ENCODE measurements around the gene ROR1.

ROR1 gene

GRCh38 chr1:63920154-63921117, 146.6 kb downstream of the ROR1 start:
- peak; percentile 38 for TF ChIP-seq CTCF (IDR thresholded peaks at IDR 0.05; ENCODE audit: low read depth, low read length, missing control alignments)
- no peak overlapping the region for H3K4me3 ChIP-seq (replicated peaks; ENCODE audit: low read depth, low read length)
- DNase-seq (ENCODE audit: extremely low read depth, low read depth): peak; percentile 72

GRCh38 chr1:63921359-63921758, 147.5 kb downstream of the ROR1 start:
- no peak for DNase-seq (ENCODE audit: extremely low read depth, low read depth)
- H3K4me3 ChIP-seq (replicated peaks; ENCODE audit: low read depth, low read length): no peak overlapping the region
- TF ChIP-seq CTCF (IDR thresholded peaks at IDR 0.05; ENCODE audit: low read depth, low read length, missing control alignments): no peak

- no peak overlapping the region for H3K4me3 ChIP-seq (replicated peaks; ENCODE audit: low read depth, low read length)
- no peak for TF ChIP-seq CTCF (IDR thresholded peaks at IDR 0.05; ENCODE audit: low read depth, low read length, missing control alignments)
- no peak for DNase-seq (ENCODE audit: extremely low read depth, low read depth)
These were observed 148.0 kb downstream of the ROR1 start for GRCh38 chr1:63921802-63922201.

DNA sequence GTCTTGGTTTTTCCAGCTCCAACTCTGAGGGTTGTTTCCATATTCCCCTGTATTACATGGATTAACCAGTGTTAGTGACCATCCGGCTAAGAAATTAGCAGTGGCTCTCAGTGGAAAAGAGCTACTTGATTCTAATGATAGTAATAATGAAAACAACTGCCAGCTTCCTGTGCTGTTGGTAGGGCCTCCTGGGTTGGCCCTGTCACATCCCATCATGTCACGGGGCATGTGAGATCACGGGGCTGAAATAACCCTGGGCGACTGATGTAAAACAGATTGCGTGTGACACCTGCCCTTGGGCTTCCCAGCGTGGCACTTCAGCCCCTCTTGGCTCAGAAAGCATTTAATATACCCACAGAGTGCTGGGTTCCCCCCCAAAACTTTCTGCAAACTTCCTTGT, 149.0 kb downstream of the ROR1 start:
- no peak for TF ChIP-seq CTCF (IDR thresholded peaks at IDR 0.05; ENCODE audit: low read depth, low read length, missing control alignments)
- H3K4me3 ChIP-seq (replicated peaks; ENCODE audit: low read depth, low read length): no peak overlapping the region
- DNase-seq (ENCODE audit: extremely low read depth, low read depth): no peak

- DNase-seq (ENCODE audit: extremely low read depth, low read depth): no peak
- TF ChIP-seq CTCF (IDR thresholded peaks at IDR 0.05; ENCODE audit: low read depth, low read length, missing control alignments): no peak
These were observed 149.5 kb downstream of the ROR1 start for GRCh38 chr1:63923302-63923701.

DNA sequence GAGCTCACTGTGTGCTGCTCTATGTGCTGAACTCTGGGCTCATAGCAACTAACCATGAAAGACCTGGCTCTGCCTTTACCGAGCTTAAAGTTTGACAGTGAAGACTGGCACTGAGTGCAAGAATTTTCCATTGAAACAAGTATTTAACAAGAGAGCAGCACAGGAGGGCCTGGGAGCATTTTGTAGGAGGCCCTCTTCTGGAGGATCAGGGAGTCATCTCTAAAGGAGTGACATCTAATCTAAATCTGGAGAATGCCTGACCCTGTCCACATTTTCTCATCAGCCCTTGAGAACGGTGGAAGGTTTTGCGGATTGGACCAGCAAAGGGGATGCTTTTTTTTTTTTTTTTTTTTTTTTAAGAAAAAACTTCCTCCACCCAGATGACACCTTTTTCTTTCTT, 150.8 kb downstream of the ROR1 start:
- H3K4me3 ChIP-seq (replicated peaks; ENCODE audit: low read depth, low read length): no peak overlapping the region
- TF ChIP-seq CTCF (IDR thresholded peaks at IDR 0.05; ENCODE audit: low read depth, low read length, missing control alignments): no peak

More at GRCh38 chr1:63923302-63923701, 149.5 kb downstream of the ROR1 start:
- no peak overlapping the region for H3K4me3 ChIP-seq (replicated peaks; ENCODE audit: low read depth, low read length)

More for the DNA sequence above, 150.8 kb downstream of the ROR1 start:
- DNase-seq (ENCODE audit: extremely low read depth, low read depth): no peak
